ENCODE measurements around the gene SDHA. TPM values are rescaled to one million over a fixed set of nuclear protein-coding genes. Genes with fewer than 3 reads are reported as not detected.

SDHA gene
- total and polyA plus RNA-seq, 2 of the 8 experiments (the other 6 are each of a cell fraction or from before 2014, with no cell fraction given): 59.7 to 87.3 TPM

DNA sequence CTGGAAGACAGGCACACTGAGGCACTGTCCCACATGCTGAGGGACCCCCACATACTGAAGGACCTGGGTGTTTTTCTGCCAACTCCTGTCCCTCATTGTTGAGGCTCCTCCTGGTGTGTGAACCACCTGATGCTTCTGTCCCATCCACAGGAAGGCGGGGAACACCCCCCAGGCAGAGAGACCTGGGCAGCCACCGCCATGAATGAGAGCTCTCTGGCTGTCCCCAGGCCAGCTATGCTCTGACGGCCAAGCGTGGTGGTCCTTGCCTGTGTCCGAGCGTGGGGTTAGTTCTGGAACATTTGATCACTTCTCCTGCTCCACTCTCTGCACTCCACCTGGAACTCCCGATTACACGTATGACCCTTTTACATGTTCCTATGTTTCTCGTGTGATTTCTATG is 38.7 kb upstream of the SDHA start (continued):
- TF ChIP-seq, protein P1, sequence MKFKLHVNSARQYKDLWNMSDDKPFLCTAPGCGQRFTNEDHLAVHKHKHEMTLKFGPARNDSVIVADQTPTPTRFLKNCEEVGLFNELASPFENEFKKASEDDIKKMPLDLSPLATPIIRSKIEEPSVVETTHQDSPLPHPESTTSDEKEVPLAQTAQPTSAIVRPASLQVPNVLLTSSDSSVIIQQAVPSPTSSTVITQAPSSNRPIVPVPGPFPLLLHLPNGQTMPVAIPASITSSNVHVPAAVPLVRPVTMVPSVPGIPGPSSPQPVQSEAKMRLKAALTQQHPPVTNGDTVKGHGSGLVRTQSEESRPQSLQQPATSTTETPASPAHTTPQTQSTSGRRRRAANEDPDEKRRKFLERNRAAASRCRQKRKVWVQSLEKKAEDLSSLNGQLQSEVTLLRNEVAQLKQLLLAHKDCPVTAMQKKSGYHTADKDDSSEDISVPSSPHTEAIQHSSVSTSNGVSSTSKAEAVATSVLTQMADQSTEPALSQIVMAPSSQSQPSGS (IDR thresholded peaks at IDR 0.05; ENCODE audit: low read length): no peak
- TF ChIP-seq KDM1A (IDR thresholded peaks at IDR 0.05; ENCODE audit: borderline replicate concordance, low read length): no peak
- TF ChIP-seq SP1 (IDR thresholded peaks at IDR 0.05; ENCODE audit: low read depth, low read length): no peak
- no peak for TF ChIP-seq EGR1 (IDR thresholded peaks at IDR 0.05; ENCODE audit: borderline replicate concordance, low read depth, low read length)
- no peak for TF ChIP-seq POLR2AphosphoS5 (IDR thresholded peaks at IDR 0.05; ENCODE audit: low read depth, low read length)
